ENCODE measurements around the gene PDZD2. TPM values are rescaled to one million over a fixed set of nuclear protein-coding genes. Genes with fewer than 3 reads are reported as not detected.

The PDZD2 gene
- total RNA-seq, 2 donors from 2014 or later: 6.6 to 14.6 TPM

- 100% methylated on average over 1 of the region's 3 CpGs; no CpG with 5 or more reads in 1 of the 2 experiments for WGBS, 2 experiments (ENCODE audit: insufficient coverage in 1 of 2, insufficient read length in 1 of 2)
- Mint-ChIP-seq H3K27me3 (ENCODE audit: insufficient read depth) (no peaks in the 10 kb centered on the region), H3K4me3 (no peak overlapping the region), H3K4me1 (peaks cover 23% of the 10 kb centered on the region), H3K36me3 (ENCODE audit: low read depth) (no peaks in the 10 kb centered on the region), H3K9me3 (no peaks in the 10 kb centered on the region), H3K27ac (no peak overlapping the region)
- Histone ChIP-seq H3K9ac (ENCODE audit: extremely low read depth, low read length, poor library complexity, severe bottlenecking) (no peak overlapping the region), H3K36me3 (ENCODE audit: control insufficient read depth, insufficient read depth, low read length) (no peaks in the 10 kb centered on the region), H3K9me3 (ENCODE audit: control insufficient read depth, low read length) (no peaks in the 10 kb centered on the region), H3K27ac (ENCODE audit: low read depth, low read length) (no peak overlapping the region), H3K27me3 (ENCODE audit: control insufficient read depth, insufficient read depth, low read length, poor library complexity, severe bottlenecking) (no peaks in the 10 kb centered on the region), H3K4me3 (ENCODE audit: low read length) (no peak overlapping the region), H3K4me1 (ENCODE audit: control insufficient read depth, insufficient read depth, low read length) (peaks cover 7% of the 10 kb centered on the region)
- no peak for DNase-seq
- TF ChIP-seq CTCF (conservative IDR thresholded peaks at IDR 0.05): no peak
These were observed 16.6 kb downstream of the PDZD2 start for GRCh38 chr5:31655491-31655890.

- 70 to 81% methylated on average over 3 to 4 of the region's 4 CpGs for WGBS, 2 experiments (ENCODE audit: insufficient coverage in 1 of 2, insufficient read length in 1 of 2)
- H3K36me3 Mint-ChIP-seq (ENCODE audit: low read depth): no peaks in the 10 kb centered on the region
- peaks cover 1% of the 10 kb centered on the region for H3K9me3 Mint-ChIP-seq
- DNase-seq: no peak
- TF ChIP-seq CTCF (conservative IDR thresholded peaks at IDR 0.05): no peak
- peaks cover 7% of the 10 kb centered on the region for H3K4me1 ChIP-seq (ENCODE audit: control insufficient read depth, insufficient read depth, low read length)
- H3K36me3 ChIP-seq (ENCODE audit: control insufficient read depth, insufficient read depth, low read length): no peaks in the 10 kb centered on the region
- H3K27me3 ChIP-seq (ENCODE audit: control insufficient read depth, insufficient read depth, low read length, poor library complexity, severe bottlenecking): no peaks in the 10 kb centered on the region
- no peak overlapping the region for H3K27ac ChIP-seq (ENCODE audit: low read depth, low read length)
- peaks cover 23% of the 10 kb centered on the region for H3K4me1 Mint-ChIP-seq
- no peak overlapping the region for H3K27ac Mint-ChIP-seq
- H3K9me3 ChIP-seq (ENCODE audit: control insufficient read depth, low read length): no peaks in the 10 kb centered on the region
- H3K9ac ChIP-seq (ENCODE audit: extremely low read depth, low read length, poor library complexity, severe bottlenecking): no peak overlapping the region
- no peaks in the 10 kb centered on the region for H3K27me3 Mint-ChIP-seq (ENCODE audit: insufficient read depth)
- no peak overlapping the region for H3K4me3 ChIP-seq (ENCODE audit: low read length)
- H3K4me3 Mint-ChIP-seq: no peak overlapping the region
These were observed 17.9 kb downstream of the PDZD2 start for GRCh38 chr5:31656806-31657205.

- Histone ChIP-seq H3K9me3 (ENCODE audit: control insufficient read depth, low read length) (no peaks in the 10 kb centered on the region), H3K27ac (ENCODE audit: low read depth, low read length) (no peak overlapping the region), H3K36me3 (ENCODE audit: control insufficient read depth, insufficient read depth, low read length) (no peaks in the 10 kb centered on the region), H3K4me1 (ENCODE audit: control insufficient read depth, insufficient read depth, low read length) (peaks cover 7% of the 10 kb centered on the region), H3K4me3 (ENCODE audit: low read length) (no peak overlapping the region), H3K27me3 (ENCODE audit: control insufficient read depth, insufficient read depth, low read length, poor library complexity, severe bottlenecking) (no peaks in the 10 kb centered on the region), H3K9ac (ENCODE audit: extremely low read depth, low read length, poor library complexity, severe bottlenecking) (no peak overlapping the region)
- Mint-ChIP-seq H3K9me3 (peaks cover 1% of the 10 kb centered on the region), H3K4me3 (no peak overlapping the region), H3K27me3 (ENCODE audit: insufficient read depth) (no peaks in the 10 kb centered on the region), H3K27ac (no peak overlapping the region), H3K36me3 (ENCODE audit: low read depth) (no peaks in the 10 kb centered on the region), H3K4me1 (peaks cover 23% of the 10 kb centered on the region)
- DNase-seq: no peak
- no peak for TF ChIP-seq CTCF (conservative IDR thresholded peaks at IDR 0.05)
- WGBS, 2 experiments (ENCODE audit: insufficient coverage in 1 of 2, insufficient read length in 1 of 2): 88 to 92% methylated on average over 8 to 11 of the region's 11 CpGs
These were observed 18.5 kb downstream of the PDZD2 start for GRCh38 chr5:31657315-31657979.
